Panc1 (cell line): ENCODE data around the gene OR52E8. TPM values are rescaled to one million over a fixed set of nuclear protein-coding genes. Genes with fewer than 3 reads are reported as not detected.

Source experiments
- ATAC-seq: fragments of 200-7000 bp; cut with Tn5 transposase; 2 replicates; pipeline ENCODE4 v1.9.1; 2020; ENCODE audit warnings: mild to moderate bottlenecking, moderate library complexity
- BruUV-seq: library from RNA; stranded (reverse); fragments of 400-500 nt; replicated peaks from 2 replicates; lab custom pipeline; 2021; lab: Mats Ljungman, UMichigan
- CTCF ChIA-PET: fragments of 300-600 bp; sonication (Branson Sonifier 250); formaldehyde crosslinking; loops from one replicate; lab custom pipeline; 2022; ENCODE audit warnings: antibody characterized with exemption; lab: Charles Lee
- POLR2A ChIA-PET: fragments of 300-600 bp; sonication (Branson Sonifier 250); formaldehyde crosslinking; loops from one replicate; lab custom pipeline; 2022; ENCODE audit warnings: antibody characterized with exemption; lab: Charles Lee
- DNase-seq: peaks from one replicate; pipeline ENCODE4 v3.0.0-alpha.2; 2010; ENCODE audit warnings: low read depth, low spot score
- H3K27ac ChIP-seq: 2 replicates; pipeline ENCODE4 v1.5.1; 2011; ENCODE audit warnings: mild to moderate bottlenecking, low read length, inconsistent platforms
- H3K27me3 ChIP-seq: fragments of 200-500 bp; sonication (Bioruptor generic); 2 replicates; pipeline ENCODE4 v1.6.0; 2014; ENCODE audit warnings: low read length, inconsistent platforms; ENCODE audit not compliant: control insufficient read depth, insufficient read depth
- H3K36me3 ChIP-seq: fragments of 200-500 bp; sonication (Bioruptor generic); 2 replicates; pipeline ENCODE4 v1.5.1; 2014; ENCODE audit warnings: inconsistent platforms, mild to moderate bottlenecking, low read length, moderate library complexity; ENCODE audit not compliant: control insufficient read depth, insufficient read depth
- H3K4me1 ChIP-seq: 2 replicates; pipeline ENCODE4 v1.5.1; 2011; ENCODE audit warnings: inconsistent platforms, mild to moderate bottlenecking, low read length, moderate library complexity; ENCODE audit not compliant: control insufficient read depth, insufficient read depth
- H3K4me3 ChIP-seq, 2 experiments: 2 replicates each; pipeline ENCODE4 v1.5.1; 2011 to 2012; ENCODE audit warnings: low read depth in 2 of 2, low read length in 2 of 2, mild to moderate bottlenecking in 2 of 2, inconsistent platforms in 1 of 2, moderate library complexity in 1 of 2
- H3K9me3 ChIP-seq: fragments of 200-500 bp; sonication (Bioruptor generic); 2 replicates; pipeline ENCODE4 v1.5.1; 2014; ENCODE audit warnings: low read depth, mild to moderate bottlenecking, inconsistent platforms, low read length, moderate library complexity; ENCODE audit not compliant: control insufficient read depth, insufficient read depth
- CTCF ChIP-seq: fragments of 450-650 bp; IDR thresholded peaks from 2 replicates; pipeline ENCODE4 v1.5.1; 2017; ENCODE audit warnings: mild to moderate bottlenecking
- POLR2AphosphoS5 ChIP-seq: IDR thresholded peaks from 2 replicates; pipeline ENCODE4 v1.6.1; 2012; ENCODE audit warnings: mild to moderate bottlenecking, low read depth, low read length, moderate library complexity
- REST ChIP-seq, 2 experiments: IDR thresholded peaks; 2 replicates each; pipeline ENCODE4 v1.6.1; 2011 to 2012; ENCODE audit warnings: low read depth in 2 of 2, control low read depth in 1 of 2, low read length in 1 of 2, mild to moderate bottlenecking in 1 of 2, moderate library complexity in 1 of 2; ENCODE audit not compliant: insufficient read depth in 1 of 2
- SIN3A ChIP-seq: IDR thresholded peaks from 2 replicates; pipeline ENCODE4 v1.6.1; 2012; ENCODE audit warnings: low read depth, mild to moderate bottlenecking, low read length, moderate library complexity, borderline replicate concordance; ENCODE audit not compliant: insufficient read depth
- TCF7L2 ChIP-seq: IDR thresholded peaks from 2 replicates; pipeline ENCODE4 v1.6.1; 2011; ENCODE audit warnings: mild to moderate bottlenecking, low read depth, low read length, inconsistent platforms
- in situ Hi-C: cut with HindIII; loops from 2 replicates; pipeline ENCODE4 v1.10.0; 2016; ENCODE audit warnings: low sequenced_read_pairs, low pct_unique_long_range_greater_than_20kb
- intact Hi-C: fragments of 100-400 bp; cut with micrococcal nuclease; formaldehyde crosslinking; loops from one replicate; pipeline ENCODE4 v1.10.0; 2022; ENCODE audit not compliant: unreplicated experiment
- total RNA-seq: library from RNA; stranded (reverse); gene quantifications from one replicate; pipeline ENCODE4 v1.2.1, GENCODE V29; 2021; ENCODE audit not compliant: unreplicated experiment

OR52E8 gene
- total RNA-seq, 1 experiment from 2014 or later, result not detected

GRCh38 chr11:5833446-5833845, 24.0 kb downstream of the OR52E8 start:
- Histone ChIP-seq H3K36me3 (no peaks in the 10 kb centered on the region), H3K9me3 (no peaks in the 10 kb centered on the region), H3K4me3 (no peak overlapping the region), H3K4me1 (no peaks in the 10 kb centered on the region), H3K27ac (no peak overlapping the region), H3K27me3 (no peaks in the 10 kb centered on the region)
- no TSS peak for BruUV-seq
- TF ChIP-seq CTCF, result no peak
- no peak for TF ChIP-seq TCF7L2
- TF ChIP-seq POLR2AphosphoS5, result no peak
- TF ChIP-seq SIN3A, result no peak
- TF ChIP-seq REST (IDR thresholded peaks at IDR 0.05; ENCODE audit: insufficient read depth in 1 of 2, low read depth in 2 of 2, low read length in 1 of 2), result no peak
- DNase-seq (no peak), ATAC-seq (no peak)
- POLR2A ChIA-PET, result no interaction called here
- CTCF ChIA-PET, result no interaction called here
- in situ Hi-C loops, result no loop called here
- intact Hi-C loops, result no loop called here

- POLR2A ChIA-PET, result no interaction called here
- intact Hi-C loops (no loop called here), in situ Hi-C loops (no loop called here)
- no TSS peak for BruUV-seq
- no peaks in the 10 kb centered on the region for H3K9me3 ChIP-seq
- H3K27ac ChIP-seq, result no peak overlapping the region
- CTCF ChIA-PET, result no interaction called here
- H3K4me3 ChIP-seq, result no peak overlapping the region
- ATAC-seq (peak; percentile 58; the same call in 1 of the 2 replicates), DNase-seq (no peak)
- TF ChIP-seq SIN3A, result no peak
- TF ChIP-seq POLR2AphosphoS5, result no peak
- TF ChIP-seq TCF7L2, result no peak
- TF ChIP-seq REST (IDR thresholded peaks at IDR 0.05; ENCODE audit: insufficient read depth in 1 of 2, low read depth in 2 of 2, low read length in 1 of 2), result no peak
- TF ChIP-seq CTCF, result no peak
- H3K27me3 ChIP-seq, result no peaks in the 10 kb centered on the region
- no peaks in the 10 kb centered on the region for H3K4me1 ChIP-seq
- H3K36me3 ChIP-seq, result no peaks in the 10 kb centered on the region
Measured at GRCh38 chr11:5831196-5831829, 26.2 kb downstream of the OR52E8 start.
